EL (cell line): ENCODE measurements around the gene PAM16.

Experiments
- DNase-seq: peaks from one replicate; pipeline ENCODE4 v3.0.0-alpha.2; 2016

The PAM16 gene

DNA sequence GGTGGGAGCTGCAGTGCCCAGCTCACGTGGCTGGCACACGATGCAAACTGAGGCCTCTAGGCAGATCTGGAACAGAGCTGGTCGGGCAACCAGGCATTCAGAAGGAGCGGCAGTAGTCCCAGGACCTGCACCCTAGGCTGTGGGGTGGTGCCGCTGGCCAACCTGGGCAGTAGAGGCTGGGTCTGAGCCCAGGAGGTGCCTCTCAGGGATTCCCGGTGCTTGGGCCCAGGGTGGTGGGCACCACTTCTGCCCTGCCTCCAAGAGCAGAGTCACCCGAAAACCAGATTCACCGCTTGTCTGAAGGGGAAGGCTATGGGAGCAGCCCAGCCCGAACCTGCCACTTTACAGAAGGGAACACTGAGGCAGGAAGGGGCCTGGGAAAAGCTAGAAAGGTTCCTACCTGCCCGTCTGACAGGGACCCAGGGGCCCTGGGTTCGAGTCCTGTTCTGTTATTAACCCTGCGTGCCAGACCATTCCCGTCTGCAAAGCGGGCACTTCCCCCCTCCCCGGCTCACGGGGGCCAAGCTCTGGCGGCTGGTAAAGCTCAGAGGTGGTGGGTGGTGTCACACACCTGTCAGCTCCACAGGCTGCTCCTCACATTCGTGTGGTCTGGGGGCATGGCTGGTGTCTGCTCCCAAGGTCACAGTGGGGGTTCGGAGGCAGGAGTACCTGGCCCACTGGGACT lies 18.4 kb downstream of the PAM16 start:
- DNase-seq, result no peak

DNA sequence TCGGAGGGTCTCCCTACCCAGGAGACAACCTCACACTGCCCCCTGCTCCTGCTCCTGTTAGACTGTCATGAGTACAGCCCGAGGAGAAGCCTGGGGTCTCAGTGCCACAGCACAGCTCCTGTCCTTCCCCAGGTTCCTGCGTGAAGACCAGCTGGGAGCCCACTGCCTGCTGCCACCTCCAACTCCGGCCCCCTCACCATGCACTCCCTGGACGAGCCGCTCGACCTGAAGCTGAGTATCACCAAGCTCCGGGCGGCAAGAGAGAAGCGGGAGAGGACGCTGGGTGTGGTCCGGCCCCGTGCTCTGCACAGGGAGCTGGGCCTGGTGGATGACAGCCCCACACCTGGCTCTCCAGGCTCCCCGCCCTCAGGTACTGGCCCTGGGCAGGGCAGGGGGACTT lies 19.0 kb downstream of the PAM16 start:
- no peak for DNase-seq

GRCh38 chr16:4330277-4330874 lies 20.7 kb downstream of the PAM16 start:
- peak; percentile 63 for DNase-seq

DNA sequence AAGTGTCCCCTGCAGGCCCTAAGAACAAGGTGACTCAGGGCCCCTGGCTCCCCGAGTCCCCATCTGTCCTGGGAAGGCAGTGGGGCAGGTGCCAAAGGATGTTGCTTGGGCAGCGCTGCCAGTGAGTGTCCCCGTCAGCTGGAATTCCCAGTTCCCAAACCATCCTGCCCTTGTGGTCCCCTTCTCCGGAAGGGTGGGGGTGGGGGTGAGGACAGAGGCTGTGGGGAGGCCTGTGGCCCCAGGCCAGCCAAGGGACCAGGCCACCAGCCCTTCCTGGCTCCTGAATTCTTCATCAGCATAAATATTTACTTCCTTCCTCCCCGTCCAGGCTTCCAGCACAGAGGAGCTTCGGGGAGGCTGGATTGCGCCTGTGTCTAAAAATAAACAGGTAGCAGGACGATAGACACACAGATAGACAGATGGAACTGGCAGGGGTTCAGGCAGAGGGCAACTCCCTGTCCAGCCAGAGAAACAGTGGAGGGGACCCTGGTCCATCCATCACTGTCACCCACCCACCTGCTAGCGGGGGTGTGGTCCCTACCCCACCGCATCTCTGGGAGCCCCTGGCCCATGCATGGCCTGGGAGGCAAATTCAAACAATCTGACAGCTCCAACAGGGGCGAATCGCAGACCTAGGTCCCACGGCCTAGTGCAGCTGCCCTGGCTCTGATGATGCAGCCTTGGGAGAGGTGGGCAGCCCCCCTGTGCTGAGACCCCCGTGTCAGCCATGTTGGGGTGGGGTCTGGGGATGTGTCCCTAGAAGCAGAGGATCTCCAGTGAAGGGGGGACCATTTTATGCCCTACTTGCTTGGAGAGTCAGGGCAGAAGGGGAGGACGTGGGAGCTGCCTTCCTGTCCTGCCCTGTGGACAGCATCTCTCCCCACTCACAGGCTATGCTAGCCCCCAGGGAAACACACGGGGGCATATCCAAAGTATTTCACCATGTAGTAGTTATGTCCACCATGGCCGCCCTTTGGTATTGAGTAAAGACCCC lies 22.0 kb downstream of the PAM16 start:
- DNase-seq, result no peak

- peak; percentile 79 for DNase-seq
Measured at GRCh38 chr16:4328046-4328781, 22.9 kb downstream of the PAM16 start.

- no peak for DNase-seq
Measured at GRCh38 chr16:4327386-4328045, 23.6 kb downstream of the PAM16 start.

- DNase-seq, result no peak
Measured at GRCh38 chr16:4325253-4325758, 25.8 kb downstream of the PAM16 start.

- no peak for DNase-seq
Measured at GRCh38 chr16:4324492-4325252, 26.4 kb downstream of the PAM16 start.

DNA sequence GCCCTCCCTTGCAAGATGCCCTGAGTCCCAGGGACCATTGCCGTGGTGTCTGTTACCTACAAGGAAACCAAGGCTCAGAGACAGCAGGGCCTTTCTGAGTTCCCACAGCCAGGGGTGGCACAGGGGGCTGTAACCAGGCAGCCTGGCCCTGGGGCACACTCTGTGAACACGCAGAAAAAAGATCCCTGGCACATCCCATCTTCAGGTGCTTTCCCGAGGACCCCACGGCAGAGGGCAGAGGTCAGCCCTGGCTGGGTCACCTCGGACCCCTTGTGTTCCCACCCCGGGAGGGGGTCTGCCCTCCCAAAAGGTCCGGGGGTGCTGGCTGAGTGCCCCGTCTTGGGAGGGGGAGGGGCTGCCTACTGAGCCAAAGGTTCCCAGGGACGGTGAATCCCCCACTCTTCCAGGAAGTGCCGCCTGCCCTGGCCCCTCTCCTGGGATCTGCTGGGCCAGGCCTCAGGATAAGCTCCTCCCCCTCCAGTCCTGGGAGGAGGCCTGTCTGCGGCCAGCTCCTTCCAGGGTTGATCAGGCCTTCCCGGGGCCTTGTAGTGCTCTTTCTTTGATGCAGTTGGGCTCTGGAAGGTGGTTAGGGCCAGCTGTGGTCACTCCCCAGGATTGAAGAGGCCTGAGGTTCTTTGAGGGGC lies 27.2 kb downstream of the PAM16 start:
- DNase-seq, result peak; percentile 40

- no peak for DNase-seq
Measured at GRCh38 chr16:4323071-4323844, 27.9 kb downstream of the PAM16 start.

- DNase-seq, result no peak
Measured at GRCh38 chr16:4322121-4323052, 28.7 kb downstream of the PAM16 start.

DNA sequence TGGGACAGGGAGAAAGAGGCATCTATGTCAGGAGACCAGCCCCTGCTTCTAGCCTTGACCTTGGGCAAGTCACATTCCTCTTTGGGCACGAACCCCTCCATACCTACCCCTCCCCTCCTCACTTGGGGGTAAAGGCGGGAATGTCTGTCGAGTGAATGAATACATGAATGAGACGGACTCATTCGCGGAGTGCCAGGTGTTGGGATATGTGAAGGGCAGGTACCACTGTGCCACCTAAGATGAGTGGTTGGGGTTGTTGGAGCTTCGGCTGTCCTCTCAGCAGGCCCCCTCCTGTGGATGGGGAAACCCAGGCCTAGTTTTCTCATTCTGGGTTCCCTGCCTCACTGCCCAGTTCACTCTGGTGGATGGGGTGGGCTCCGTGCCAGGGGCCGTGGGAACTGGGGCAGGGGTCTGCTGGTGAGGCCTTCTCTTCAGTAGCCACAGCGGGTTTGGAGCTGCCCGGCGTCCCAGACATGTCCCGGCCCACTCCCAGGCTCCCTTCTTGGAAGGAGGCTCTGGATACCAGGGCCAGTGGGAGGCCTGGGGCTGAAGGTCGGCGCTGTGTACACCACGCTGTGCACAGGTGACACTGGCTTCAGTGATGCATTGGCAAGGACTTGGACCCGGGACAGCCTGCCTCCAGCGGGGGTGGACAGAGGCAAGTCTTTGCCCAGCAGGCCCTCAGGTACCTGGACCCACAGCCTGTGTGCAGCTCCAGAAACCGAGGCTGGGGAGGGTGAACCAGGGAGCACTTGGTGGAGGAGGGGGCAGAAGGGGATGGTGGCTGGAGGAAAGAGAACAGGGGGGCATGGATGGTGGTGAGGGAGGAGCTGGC lies 29.6 kb downstream of the PAM16 start:
- no peak for DNase-seq

- no peak for DNase-seq
Measured at GRCh38 chr16:4320571-4321137, 30.5 kb downstream of the PAM16 start.

DNA sequence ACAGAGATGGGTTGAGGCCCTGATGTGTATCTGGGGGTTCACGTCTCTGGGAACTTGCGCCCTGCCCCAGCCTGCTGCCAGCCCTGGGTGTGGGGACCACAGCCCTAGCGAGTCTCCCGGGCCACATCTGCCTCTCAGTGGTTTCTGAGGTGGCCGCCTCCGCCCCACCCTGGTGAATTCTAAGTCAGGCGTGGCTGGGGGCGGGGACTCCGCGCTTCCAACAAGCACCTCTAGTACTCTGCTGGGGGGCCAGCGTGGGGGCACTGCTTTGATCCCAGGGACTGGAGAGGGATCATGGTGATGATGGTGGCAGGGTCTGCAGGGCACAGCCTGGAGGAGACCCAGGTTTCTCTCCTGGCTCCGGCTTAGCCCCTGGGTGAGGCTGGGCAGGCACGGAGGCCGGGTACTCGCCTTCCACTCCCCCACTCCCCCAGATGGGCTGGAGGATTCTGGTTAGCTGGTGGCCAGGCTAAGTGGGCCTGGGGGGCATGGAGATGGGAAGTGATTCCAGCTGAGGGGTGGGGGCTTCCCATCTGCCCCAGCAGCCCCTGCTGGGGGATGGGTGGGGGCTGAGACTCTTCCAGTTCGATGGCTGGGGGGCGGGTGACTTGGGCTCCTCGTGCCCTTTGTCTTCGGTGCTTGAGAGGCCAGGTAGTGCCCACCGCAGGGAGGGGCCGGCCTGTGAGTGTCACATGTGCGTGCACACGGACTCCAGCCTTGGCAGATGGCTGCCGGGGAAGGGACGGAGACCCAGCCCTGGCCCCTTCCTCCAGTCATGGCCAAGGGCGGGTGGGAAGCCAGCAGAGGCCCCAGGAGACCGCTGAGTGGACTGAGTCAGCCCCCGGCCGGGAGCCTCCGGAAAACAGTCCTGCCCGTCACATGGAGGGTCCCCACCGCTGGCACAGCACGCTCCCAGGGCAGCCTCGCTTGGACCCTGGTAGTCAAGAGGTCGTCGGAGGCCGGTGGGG lies 31.4 kb downstream of the PAM16 start:
- no peak for DNase-seq

GRCh38 chr16:4318967-4319366 lies 32.2 kb downstream of the PAM16 start:
- no peak for DNase-seq

DNA sequence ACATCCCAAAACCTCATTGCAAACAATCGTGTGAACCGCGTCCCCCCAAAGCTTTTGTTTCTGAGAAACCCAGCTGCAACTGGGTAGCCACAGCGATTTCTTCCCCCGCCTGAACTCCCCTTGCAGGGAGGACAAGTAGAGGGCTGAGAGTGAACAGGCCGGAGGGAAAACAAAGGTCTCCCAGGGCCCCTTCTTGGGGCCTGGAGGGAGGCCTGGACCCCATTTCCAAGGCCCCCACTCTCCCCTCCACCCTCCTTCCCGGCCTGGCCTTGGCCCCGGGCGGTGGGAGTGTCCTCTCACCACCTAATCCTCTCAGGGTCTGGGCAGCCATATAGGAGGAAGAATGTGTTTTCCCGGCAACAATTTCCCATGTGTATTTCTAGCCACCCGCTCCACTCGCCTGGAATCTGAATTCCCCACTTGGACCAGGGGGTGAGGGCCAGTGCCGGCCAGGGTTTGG lies 32.6 kb downstream of the PAM16 start:
- DNase-seq, result no peak
